HG03139 (cell line): ENCODE results near the gene EXOC6B.

ENCODE experiments used
- ATAC-seq: cut with Tn5 transposase; IDR thresholded peaks from one replicate; pipeline ENCODE4 v1.9.1; 2021; ENCODE audit not compliant: unreplicated experiment

Gene EXOC6B

GRCh38 chr2:72233211-72233610 is 592.6 kb downstream of the EXOC6B start:
- ATAC-seq: no peak

GRCh38 chr2:72222829-72223564 is 602.8 kb downstream of the EXOC6B start:
- no peak for ATAC-seq

- ATAC-seq: no peak
Observed at GRCh38 chr2:72220170-72220569, 605.7 kb downstream of the EXOC6B start.

DNA sequence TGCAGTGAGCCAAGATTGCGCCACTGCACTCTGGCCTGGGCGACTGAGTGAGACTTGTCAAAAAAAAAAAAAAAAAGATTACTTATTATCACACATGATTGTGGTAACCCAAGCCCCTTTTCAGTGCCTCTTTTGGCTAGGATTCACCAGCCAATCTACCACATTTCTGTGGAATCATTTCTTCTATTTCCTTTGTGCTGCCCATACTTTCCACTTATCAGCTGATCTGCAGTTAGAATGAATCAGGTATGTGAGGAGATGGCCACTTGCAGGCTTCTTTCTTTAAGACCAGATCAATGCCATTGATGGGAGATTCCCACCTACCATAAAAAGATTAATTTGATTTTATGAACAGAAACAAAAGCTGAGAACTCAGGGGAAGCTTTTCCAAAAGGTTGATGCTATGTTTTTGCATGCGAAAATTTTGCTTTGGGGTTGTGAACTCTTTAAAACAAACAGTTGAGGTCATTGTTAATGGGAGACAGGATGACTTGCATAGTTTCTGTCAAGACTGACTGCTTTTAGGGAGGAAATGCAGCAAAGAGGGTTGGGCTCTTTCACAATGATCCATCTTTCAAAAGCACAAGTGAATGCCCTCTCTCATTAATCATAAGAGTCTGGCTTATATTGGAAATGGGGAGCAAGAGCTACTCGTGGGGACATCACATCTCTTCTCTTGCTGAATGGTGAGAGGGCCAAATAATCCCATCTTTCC is 611.2 kb downstream of the EXOC6B start:
- ATAC-seq: no peak

GRCh38 chr2:72212486-72212855 is 613.4 kb downstream of the EXOC6B start:
- ATAC-seq: no peak

DNA sequence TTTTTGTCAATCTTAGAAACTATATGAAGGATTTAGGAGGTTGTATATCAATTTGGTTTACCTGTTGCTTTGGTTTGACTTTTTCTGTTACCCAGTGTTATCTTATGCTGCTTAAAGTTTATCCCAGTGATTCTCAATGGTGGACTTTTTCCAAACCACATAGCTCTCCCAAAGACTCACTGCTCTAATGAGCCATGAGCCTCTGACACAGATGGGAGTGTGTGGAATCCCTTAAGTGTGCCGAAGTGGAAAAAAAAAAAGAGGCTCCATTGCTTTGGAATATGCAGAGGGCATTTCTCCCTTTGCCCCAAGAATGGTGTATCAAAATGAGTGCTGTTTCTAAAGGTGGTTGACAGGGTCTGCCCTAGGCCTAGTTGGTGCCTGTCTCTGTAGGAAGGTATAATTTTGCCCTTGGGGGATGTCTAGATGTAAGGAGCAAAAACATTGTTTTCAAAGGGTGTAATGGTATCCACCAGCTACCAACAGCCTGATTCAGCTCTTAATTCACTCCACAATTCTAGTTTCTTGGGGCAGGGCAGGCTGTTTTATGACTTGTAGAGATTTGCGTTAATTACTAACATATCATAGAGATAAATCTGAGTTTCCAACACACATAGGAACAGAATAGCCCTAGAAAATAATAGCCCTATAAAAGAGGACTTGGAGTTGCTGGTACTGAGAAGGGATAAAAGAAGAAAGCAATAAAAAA is 613.9 kb downstream of the EXOC6B start:
- no peak for ATAC-seq

GRCh38 chr2:72211350-72211749 is 614.5 kb downstream of the EXOC6B start:
- no peak for ATAC-seq

- ATAC-seq: no peak
Observed at GRCh38 chr2:72210470-72210869, 615.4 kb downstream of the EXOC6B start.

DNA sequence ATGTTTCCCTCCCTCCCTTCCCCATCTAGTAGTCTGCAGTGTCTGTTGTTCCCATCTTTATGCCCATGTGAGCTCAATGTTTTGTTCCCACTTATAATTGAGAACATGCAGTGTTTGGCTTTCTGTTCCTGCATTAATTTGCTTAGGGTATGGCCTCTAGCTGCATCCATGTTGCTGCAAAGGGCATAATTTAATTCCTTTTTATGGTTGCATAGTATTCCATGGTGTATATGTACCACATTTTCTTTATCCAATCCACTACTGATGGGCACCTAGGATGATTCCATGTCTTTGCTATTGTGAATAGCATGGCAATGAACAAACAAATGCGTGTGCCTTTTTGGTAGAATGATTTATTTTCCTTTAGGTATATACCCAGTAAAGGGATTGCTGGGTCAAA is 617.6 kb downstream of the EXOC6B start:
- no peak for ATAC-seq

DNA sequence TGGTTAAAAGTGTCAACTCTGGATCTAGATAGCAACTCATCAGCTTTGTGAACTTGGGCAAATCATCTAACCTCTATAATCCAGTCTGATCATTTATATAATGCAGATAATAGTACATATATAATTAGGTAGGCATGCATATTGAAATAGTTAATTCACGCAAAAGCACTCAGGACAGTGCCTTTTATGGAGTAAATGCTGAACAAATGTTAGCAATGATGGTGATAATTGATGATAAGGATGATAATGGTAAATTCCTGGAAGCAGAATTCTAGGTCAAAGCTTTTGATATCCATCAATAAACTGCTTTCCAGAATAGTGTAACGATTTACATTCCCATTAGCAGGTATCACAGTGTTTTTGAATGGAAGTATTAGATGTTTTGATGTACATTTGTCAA is 618.5 kb downstream of the EXOC6B start:
- no peak for ATAC-seq

DNA sequence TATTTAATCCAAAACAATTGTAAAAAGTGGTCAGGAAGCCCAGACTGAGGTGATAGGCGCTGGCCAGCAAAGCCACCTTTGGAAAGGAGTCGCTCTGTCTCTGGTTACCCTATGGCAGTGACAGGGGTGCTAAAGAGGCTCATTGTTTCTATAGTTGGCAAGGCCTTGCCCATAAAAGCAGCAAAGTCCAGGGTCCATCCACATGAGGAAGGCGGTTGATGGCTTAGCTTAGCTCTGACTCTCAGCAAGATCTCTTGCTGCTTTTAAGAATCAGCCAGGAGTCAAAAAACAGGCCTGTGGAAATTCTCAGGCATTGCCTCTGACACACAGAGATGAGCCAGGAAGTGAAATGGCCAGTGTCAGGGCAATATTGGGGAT is 620.3 kb downstream of the EXOC6B start:
- ATAC-seq: no peak

DNA sequence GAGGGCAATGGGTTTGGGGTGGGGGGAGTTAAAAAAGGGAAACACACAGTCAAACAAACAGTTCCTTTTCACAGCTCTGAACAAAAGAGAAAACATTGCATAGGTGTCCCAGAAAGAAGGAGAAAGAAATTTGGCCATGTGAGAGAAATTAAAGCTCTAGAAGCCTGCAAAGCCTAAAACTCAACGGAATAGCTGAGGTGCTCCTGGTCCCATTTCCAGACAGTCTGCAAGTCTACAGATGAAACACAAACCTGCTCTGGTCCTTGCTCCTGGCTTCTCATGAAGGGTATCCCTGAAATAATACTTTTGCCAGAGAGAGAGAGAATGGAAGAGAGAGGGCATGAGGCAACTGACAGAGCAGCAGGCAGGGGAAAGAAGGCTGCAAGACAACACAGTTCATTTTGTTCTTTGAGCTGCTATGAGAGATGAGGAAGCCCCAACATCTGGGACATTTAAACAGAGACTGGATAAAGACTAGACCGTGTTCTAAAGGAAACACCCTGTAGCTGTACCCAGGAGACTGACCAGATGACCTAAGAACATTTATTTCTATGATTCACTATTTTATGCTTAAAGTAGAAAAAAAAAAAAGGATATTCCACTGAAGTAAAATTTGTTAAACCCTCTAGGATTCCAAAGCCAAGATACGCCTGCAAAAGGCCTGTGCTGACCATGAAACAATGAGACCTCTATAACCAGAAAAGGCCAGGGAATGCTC is 620.9 kb downstream of the EXOC6B start:
- no peak for ATAC-seq

GRCh38 chr2:72204156-72204785 is 621.6 kb downstream of the EXOC6B start:
- no peak for ATAC-seq

GRCh38 chr2:72198532-72199241 is 627.1 kb downstream of the EXOC6B start:
- no peak for ATAC-seq

- no peak for ATAC-seq
Observed at GRCh38 chr2:72193723-72194122, 632.1 kb downstream of the EXOC6B start.

GRCh38 chr2:72191441-72191840 is 634.4 kb downstream of the EXOC6B start:
- ATAC-seq: no peak

- no peak for ATAC-seq
Observed at GRCh38 chr2:72185206-72185605, 640.6 kb downstream of the EXOC6B start.

DNA sequence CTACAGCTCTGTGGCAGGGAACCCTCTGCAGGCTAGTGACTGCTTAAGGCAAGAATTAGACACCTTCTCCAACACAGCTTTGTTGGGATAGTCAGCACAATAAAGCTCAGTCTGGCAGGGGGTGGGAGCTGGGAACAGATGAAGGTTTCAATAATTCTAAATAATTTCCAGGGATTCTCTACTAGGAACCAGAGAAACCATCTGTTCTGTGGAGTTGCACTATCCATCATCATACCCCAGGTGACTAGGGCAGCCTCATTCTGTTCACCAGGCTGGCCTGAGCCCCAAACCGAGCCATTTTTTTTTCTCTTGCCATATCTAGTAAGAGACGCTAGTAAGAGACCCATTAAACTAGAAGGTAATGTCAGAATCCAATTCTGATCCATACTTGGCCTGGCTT is 642.4 kb downstream of the EXOC6B start:
- ATAC-seq: no peak

DNA sequence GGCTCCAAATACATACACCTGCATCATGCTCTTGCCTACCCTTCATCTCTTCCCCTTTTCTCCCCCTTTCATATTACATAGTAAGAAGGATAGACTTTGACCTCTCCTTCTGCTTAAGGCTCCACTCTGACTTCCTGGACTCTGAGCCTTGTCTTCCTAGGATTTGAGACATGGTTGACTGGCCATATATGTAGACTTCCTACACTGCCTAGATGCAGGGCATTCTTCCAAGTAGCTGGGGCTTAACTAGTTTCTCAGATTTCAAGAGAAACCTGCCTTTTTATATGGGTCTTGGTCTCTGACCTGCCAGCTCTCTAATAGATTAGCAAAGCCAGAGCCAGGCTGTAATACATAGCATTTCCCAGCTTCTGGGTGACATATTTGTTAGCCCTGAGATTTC is 642.8 kb downstream of the EXOC6B start:
- ATAC-seq: no peak

- no peak for ATAC-seq
Observed at GRCh38 chr2:72182547-72182946, 643.3 kb downstream of the EXOC6B start.
